GM12872 (cell line): ENCODE results near the gene JAK3.

Source experiments
- TF ChIP-seq, protein P1 (sequence below): IDR thresholded peaks from 3 replicates; pipeline ENCODE4 v1.5.1; 2011; ENCODE audit warnings: low read depth, mild to moderate bottlenecking, low read length, moderate library complexity; ENCODE audit not compliant: insufficient read depth

Gene JAK3

DNA sequence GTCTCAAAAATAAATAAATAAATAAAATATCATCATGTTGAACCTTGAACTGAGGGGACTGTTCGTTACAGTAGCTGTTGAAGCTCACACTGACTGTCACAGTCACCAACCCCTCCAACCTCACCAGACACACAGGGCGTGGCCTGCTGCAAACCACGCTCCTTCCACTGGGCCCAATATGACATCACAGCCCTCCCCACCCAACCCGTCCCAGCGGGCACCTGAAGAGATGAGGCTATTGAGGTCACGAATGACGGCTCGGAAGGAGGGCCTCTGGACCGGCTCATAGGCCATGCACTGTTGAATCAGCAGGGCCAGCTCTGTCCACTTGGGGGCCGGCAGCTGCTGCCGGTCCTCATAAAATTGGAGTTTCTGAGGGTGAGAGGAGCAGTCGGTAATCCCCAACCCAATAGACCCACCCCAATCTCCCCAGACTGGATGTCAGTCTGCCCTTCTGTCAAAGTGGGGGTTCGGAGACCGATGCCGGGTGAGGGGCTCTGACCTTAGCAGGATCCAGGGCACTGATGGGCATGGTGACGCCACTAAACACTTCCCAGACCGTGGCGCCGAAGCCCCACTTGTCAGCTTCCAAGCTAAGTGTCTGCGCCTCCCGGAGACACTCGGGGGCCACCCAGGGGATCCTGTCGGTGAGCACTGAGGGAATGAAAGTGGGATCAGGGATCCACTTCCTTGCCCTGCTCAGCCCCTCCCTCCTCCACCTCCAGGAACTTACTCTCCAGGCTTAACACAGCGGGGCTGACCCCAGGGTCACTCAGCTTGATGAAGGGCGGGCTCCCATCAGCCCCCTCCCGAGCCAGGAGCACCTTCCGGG is 13.2 kb downstream of the JAK3 start:
- TF ChIP-seq, protein P1, sequence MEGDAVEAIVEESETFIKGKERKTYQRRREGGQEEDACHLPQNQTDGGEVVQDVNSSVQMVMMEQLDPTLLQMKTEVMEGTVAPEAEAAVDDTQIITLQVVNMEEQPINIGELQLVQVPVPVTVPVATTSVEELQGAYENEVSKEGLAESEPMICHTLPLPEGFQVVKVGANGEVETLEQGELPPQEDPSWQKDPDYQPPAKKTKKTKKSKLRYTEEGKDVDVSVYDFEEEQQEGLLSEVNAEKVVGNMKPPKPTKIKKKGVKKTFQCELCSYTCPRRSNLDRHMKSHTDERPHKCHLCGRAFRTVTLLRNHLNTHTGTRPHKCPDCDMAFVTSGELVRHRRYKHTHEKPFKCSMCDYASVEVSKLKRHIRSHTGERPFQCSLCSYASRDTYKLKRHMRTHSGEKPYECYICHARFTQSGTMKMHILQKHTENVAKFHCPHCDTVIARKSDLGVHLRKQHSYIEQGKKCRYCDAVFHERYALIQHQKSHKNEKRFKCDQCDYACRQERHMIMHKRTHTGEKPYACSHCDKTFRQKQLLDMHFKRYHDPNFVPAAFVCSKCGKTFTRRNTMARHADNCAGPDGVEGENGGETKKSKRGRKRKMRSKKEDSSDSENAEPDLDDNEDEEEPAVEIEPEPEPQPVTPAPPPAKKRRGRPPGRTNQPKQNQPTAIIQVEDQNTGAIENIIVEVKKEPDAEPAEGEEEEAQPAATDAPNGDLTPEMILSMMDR, result 0 out of 3 replicates have a peak, but pooled peaks have one; percentile 11

- TF ChIP-seq, protein P1, result no peak
Measured at GRCh38 chr19:17832443-17833208, 15.2 kb downstream of the JAK3 start.

- TF ChIP-seq, protein P1, result no peak
Measured at GRCh38 chr19:17831419-17831888, 16.3 kb downstream of the JAK3 start.

- TF ChIP-seq, protein P1, result no peak
Measured at GRCh38 chr19:17830567-17831418, 17.0 kb downstream of the JAK3 start.

GRCh38 chr19:17829855-17830566 is 17.8 kb downstream of the JAK3 start:
- TF ChIP-seq, protein P1, result no peak

DNA sequence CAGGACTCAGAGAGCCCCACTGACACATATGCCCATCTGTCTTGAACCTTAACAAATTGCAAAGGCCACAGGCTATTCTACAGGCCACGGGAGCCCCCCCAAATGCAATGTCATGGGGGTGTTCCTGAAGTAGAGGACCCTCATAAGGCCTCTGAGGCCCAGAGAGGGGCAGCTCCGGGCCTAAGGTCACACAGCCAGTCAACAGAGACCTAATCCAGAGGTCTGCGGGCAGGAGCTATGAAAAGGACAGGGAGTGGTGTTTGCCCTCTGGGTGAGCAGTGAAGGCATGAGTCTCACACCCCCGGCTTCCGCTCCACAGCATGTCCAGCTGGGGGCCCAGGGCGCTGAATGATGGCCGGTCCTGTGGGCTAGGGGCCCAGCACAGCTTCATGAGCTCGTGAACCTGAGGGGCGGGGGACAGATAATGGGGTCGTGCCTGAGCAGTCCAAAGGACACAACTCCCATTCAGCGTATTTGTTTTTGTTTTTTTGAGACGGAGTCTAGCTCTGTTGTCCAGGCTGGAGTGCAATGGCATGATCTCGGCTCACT is 21.2 kb downstream of the JAK3 start:
- TF ChIP-seq, protein P1, result no peak
